B cell (primary cell): ENCODE data around the gene ZNF506.

Experiments used
- CTCF ChIP-seq: fragments of 200-600 bp; IDR thresholded peaks from one replicate; pipeline ENCODE4 v1.8.0; 2022; ENCODE audit warnings: antibody characterized with exemption, mild to moderate bottlenecking
- EZH2 ChIP-seq: IDR thresholded peaks from 2 replicates; pipeline ENCODE4 v1.6.1; 2012; ENCODE audit warnings: borderline replicate concordance, low read depth, mild to moderate bottlenecking, moderate library complexity, low read length; ENCODE audit not compliant: insufficient read depth, poor library complexity, severe bottlenecking

GRCh38 chr19:19865750-19866610 lies 44.4 kb upstream of the ZNF506 start, which contains the start of gene ZNF253:
- no peak for TF ChIP-seq CTCF
- TF ChIP-seq EZH2: no peak
